IMR-90 (cell line): Measurements from ENCODE around the gene UGT1A4. TPM values are rescaled to one million over a fixed set of nuclear protein-coding genes. Genes with fewer than 3 reads are reported as not detected.

ENCODE experiments used
- ATAC-seq: fragments of 200-7000 bp; cut with Tn5 transposase; 2 replicates; pipeline ENCODE4 v1.9.1; 2020; ENCODE audit warnings: low read depth, mild to moderate bottlenecking, moderate library complexity
- BruUV-seq: library from RNA; stranded (reverse); fragments of 400-500 nt; replicated peaks from 2 replicates; lab custom pipeline; 2021; lab: Mats Ljungman, UMichigan
- CTCF ChIA-PET: fragments of 300-600 bp; formaldehyde crosslinking; extraction: SDS; loops from one replicate; lab custom pipeline; 2021; ENCODE audit warnings: antibody characterized with exemption; lab: Yijun Ruan, JAX
- POLR2A ChIA-PET: fragments of 300-600 bp; sonication (Branson Sonifier 250); formaldehyde crosslinking; loops from one replicate; lab custom pipeline; 2022; ENCODE audit warnings: antibody characterized with exemption; ENCODE audit not compliant: unreplicated experiment; lab: Charles Lee
- DNase-seq: peaks from one replicate; pipeline ENCODE4 v3.0.0; 2013
- H2AFZ ChIP-seq: replicated peaks from 2 replicates; pipeline ENCODE3; 2013; ENCODE audit warnings: low read length, mild to moderate bottlenecking; ENCODE audit not compliant: poor library complexity
- H2AK5ac ChIP-seq: 2 replicates; pipeline ENCODE4 v1.6.1; 2013; ENCODE audit warnings: low read depth, low read length, inconsistent platforms
- H2AK9ac ChIP-seq: replicated peaks from 2 replicates; pipeline ENCODE3; 2013; ENCODE audit warnings: mild to moderate bottlenecking, low read depth, low read length, moderate library complexity; ENCODE audit not compliant: poor library complexity
- H2BK120ac ChIP-seq: 2 replicates; pipeline ENCODE4 v1.6.1; 2013; ENCODE audit warnings: low read depth, low read length, inconsistent platforms
- H2BK15ac ChIP-seq: 3 replicates; pipeline ENCODE4 v1.6.1; 2013; ENCODE audit warnings: low read depth, low read length, inconsistent platforms
- H2BK20ac ChIP-seq: 2 replicates; pipeline ENCODE4 v1.6.1; 2013; ENCODE audit warnings: low read depth, mild to moderate bottlenecking, inconsistent platforms, low read length, moderate library complexity
- H2BK5ac ChIP-seq: 2 replicates; pipeline ENCODE4 v1.6.1; 2013; ENCODE audit warnings: mild to moderate bottlenecking, low read depth, low read length, inconsistent platforms; ENCODE audit not compliant: poor library complexity, severe bottlenecking
- H3K14ac ChIP-seq: replicated peaks from 2 replicates; pipeline ENCODE4 v1.6.1; 2013; ENCODE audit warnings: low read depth, low read length, inconsistent platforms
- H3K18ac ChIP-seq: 2 replicates; pipeline ENCODE4 v1.6.1; 2013; ENCODE audit warnings: low read depth, low read length, control low read depth
- H3K23ac ChIP-seq: 2 replicates; pipeline ENCODE4 v1.6.1; 2013; ENCODE audit warnings: low read depth, low read length, inconsistent platforms
- H3K27ac ChIP-seq: 2 replicates; pipeline ENCODE4 v1.5.1; 2013; ENCODE audit warnings: mild to moderate bottlenecking, control low read depth, low read length; ENCODE audit not compliant: insufficient read depth
- H3K27me3 ChIP-seq: 2 replicates; pipeline ENCODE4 v1.6.1; 2013; ENCODE audit warnings: low read length; ENCODE audit not compliant: control insufficient read depth, insufficient read depth
- H3K36me3 ChIP-seq: 2 replicates; pipeline ENCODE4 v1.6.1; 2013; ENCODE audit warnings: low read length, mixed read lengths; ENCODE audit not compliant: control insufficient read depth, insufficient read depth
- H3K4ac ChIP-seq: 2 replicates; pipeline ENCODE4 v1.6.1; 2013; ENCODE audit warnings: low read depth, low read length, inconsistent platforms
- H3K4me1 ChIP-seq: 2 replicates; pipeline ENCODE4 v1.6.1; 2013; ENCODE audit warnings: low read length, mixed read lengths; ENCODE audit not compliant: control insufficient read depth, insufficient read depth
- H3K4me2 ChIP-seq: 2 replicates; pipeline ENCODE4 v1.6.1; 2013; ENCODE audit warnings: low read depth, mild to moderate bottlenecking, control low read depth, low read length, moderate library complexity
- H3K4me3 ChIP-seq: 2 replicates; pipeline ENCODE4 v1.5.1; 2013; ENCODE audit warnings: low read depth, mild to moderate bottlenecking, control low read depth, low read length, moderate library complexity; ENCODE audit not compliant: insufficient read depth
- H3K56ac ChIP-seq: 2 replicates; pipeline ENCODE4 v1.6.1; 2013; ENCODE audit warnings: low read length, inconsistent platforms; ENCODE audit not compliant: insufficient read depth; ENCODE audit errors: extremely low read depth
- H3K79me1 ChIP-seq, 2 experiments: 2 replicates each; pipeline ENCODE4 v1.6.1; 2013; ENCODE audit warnings: low read length in 2 of 2, inconsistent platforms in 1 of 2, low read depth in 1 of 2
- H3K9ac ChIP-seq: 2 replicates; pipeline ENCODE4 v1.6.1; 2013; ENCODE audit warnings: low read depth, low read length, control low read depth
- H3K9me1 ChIP-seq: 2 replicates; pipeline ENCODE4 v1.6.1; 2013; ENCODE audit warnings: low read length, inconsistent platforms; ENCODE audit not compliant: insufficient read depth
- H3K9me3 ChIP-seq: 2 replicates; pipeline ENCODE4 v1.6.1; 2013; ENCODE audit warnings: low read length; ENCODE audit not compliant: control insufficient read depth, insufficient read depth
- H4K20me1 ChIP-seq: 2 replicates; pipeline ENCODE4 v1.6.1; 2013; ENCODE audit warnings: low read length, inconsistent platforms; ENCODE audit not compliant: insufficient read depth
- H4K5ac ChIP-seq: 2 replicates; pipeline ENCODE4 v1.6.1; 2013; ENCODE audit warnings: mild to moderate bottlenecking, low read depth, low read length, control low read depth
- H4K8ac ChIP-seq, 2 experiments: 2 replicates each; pipeline ENCODE4 v1.6.1; 2013; ENCODE audit warnings: low read depth in 2 of 2, low read length in 2 of 2, control low read depth in 1 of 2, inconsistent platforms in 1 of 2
- H4K91ac ChIP-seq: 2 replicates; pipeline ENCODE4 v1.6.1; 2013; ENCODE audit warnings: low read depth, low read length, inconsistent platforms; ENCODE audit not compliant: insufficient read depth
- BHLHE40 ChIP-seq: fragments of 150-350 bp; IDR thresholded peaks from 2 replicates; pipeline ENCODE4 v1.6.1; 2016; ENCODE audit warnings: mild to moderate bottlenecking, low read depth, low read length
- CEBPB ChIP-seq: IDR thresholded peaks from 2 replicates; pipeline ENCODE4 v1.6.1; 2012; ENCODE audit warnings: low read depth, low read length, improper control_type of control experiment
- CHD1 ChIP-seq: IDR thresholded peaks from 2 replicates; pipeline ENCODE4 v1.6.1; 2012; ENCODE audit warnings: low read depth, low read length, improper control_type of control experiment
- CTCF ChIP-seq: conservative IDR thresholded peaks from 2 replicates; pipeline ENCODE4 v1.5.1; 2012; ENCODE audit warnings: mild to moderate bottlenecking, low read depth, low read length, improper control_type of control experiment
- ELK1 ChIP-seq: fragments of 150-350 bp; IDR thresholded peaks from 2 replicates; pipeline ENCODE4 v1.6.1; 2016; ENCODE audit warnings: low read depth, mild to moderate bottlenecking, low read length, moderate library complexity, borderline replicate concordance
- FOS ChIP-seq: fragments of 150-350 bp; IDR thresholded peaks from 2 replicates; pipeline ENCODE4 v1.6.1; 2016; ENCODE audit warnings: low read depth, low read length
- MAFK ChIP-seq: IDR thresholded peaks from 2 replicates; pipeline ENCODE4 v1.6.1; 2012; ENCODE audit warnings: low read depth, low read length, improper control_type of control experiment
- MAZ ChIP-seq: IDR thresholded peaks from 2 replicates; pipeline ENCODE4 v1.6.1; 2012; ENCODE audit warnings: low read depth, mild to moderate bottlenecking, low read length, improper control_type of control experiment, moderate library complexity, borderline replicate concordance
- MXI1 ChIP-seq: IDR thresholded peaks from 2 replicates; pipeline ENCODE4 v1.6.1; 2012; ENCODE audit warnings: low read depth, mild to moderate bottlenecking, low read length, moderate library complexity, borderline replicate concordance
- NFE2L2 ChIP-seq: fragments of 150-350 bp; IDR thresholded peaks from 2 replicates; pipeline ENCODE4 v1.6.1; 2016; ENCODE audit warnings: low read depth, mild to moderate bottlenecking, low read length
- POLR2A ChIP-seq: IDR thresholded peaks from 2 replicates; pipeline ENCODE4 v1.6.1; 2012; ENCODE audit warnings: mild to moderate bottlenecking, low read depth, low read length
- RAD21 ChIP-seq: IDR thresholded peaks from 2 replicates; pipeline ENCODE4 v1.6.1; 2012; ENCODE audit warnings: low read length, improper control_type of control experiment
- RCOR1 ChIP-seq: IDR thresholded peaks from 2 replicates; pipeline ENCODE4 v1.6.1; 2012; ENCODE audit warnings: mild to moderate bottlenecking, low read length, improper control_type of control experiment; ENCODE audit not compliant: insufficient replicate concordance
- RFX5 ChIP-seq: IDR thresholded peaks from 2 replicates; pipeline ENCODE4 v1.8.0; 2012; ENCODE audit warnings: low read depth, mild to moderate bottlenecking, low read length, moderate library complexity
- SMC3 ChIP-seq: fragments of 150-350 bp; IDR thresholded peaks from 2 replicates; pipeline ENCODE4 v1.6.1; 2016; ENCODE audit warnings: low read depth, mild to moderate bottlenecking, antibody characterized with exemption, low read length, moderate library complexity
- USF2 ChIP-seq: fragments of 150-350 bp; IDR thresholded peaks from 2 replicates; pipeline ENCODE4 v1.6.1; 2017; ENCODE audit warnings: mild to moderate bottlenecking, antibody characterized with exemption, low read length, low read depth
- WGBS, 2 experiments: methylation state at CpG; one replicate each; pipeline versions ENCODE4 v1.1.5 to v1.1.7; 2013; ENCODE audit warnings: missing lambda C conversion rate in 2 of 2; ENCODE audit not compliant: insufficient read length in 1 of 2; ENCODE audit errors: extremely low coverage in 2 of 2; 5-methylcytosine and 5-hydroxymethylcytosine counted together
- dilution Hi-C: fragments of 300-500 bp; cut with HindIII; formaldehyde crosslinking; loops from one replicate; pipeline ENCODE4 v1.14.3; 2018; ENCODE audit warnings: low sequenced_read_pairs; ENCODE audit not compliant: unreplicated experiment
- in situ Hi-C: fragments of 300-500 bp; cut with MboI; formaldehyde crosslinking; loops from 3 replicates; pipeline ENCODE4 v1.14.3; 2019; ENCODE audit warnings: low sequenced_read_pairs, inconsistent platforms, mixed read lengths
- intact Hi-C: fragments of 100-400 bp; cut with micrococcal nuclease; formaldehyde crosslinking; loops from 2 replicates; pipeline ENCODE4 v1.10.0; 2022
- polyA plus RNA-seq, 3 experiments: library from polyadenylated mRNA; depleted of rRNA; stranded (reverse); fragments of >200 nt; gene quantifications; 2 replicates each; pipeline ENCODE4 v1.2.3, GENCODE V29; 2012; ENCODE audit warnings: low replicate concordance in 1 of 3
- total RNA-seq: library from RNA; depleted of rRNA; stranded (reverse); fragments of >200 nt; gene quantifications from 2 replicates; pipeline ENCODE4 v1.2.3, GENCODE V29; 2012

UGT1A4 gene
- total and polyA plus RNA-seq, 2 of the 4 experiments (the other 2 are of a cell fraction) = not detected

GRCh38 chr2:233793465-233794127, 75.1 kb downstream of the UGT1A4 start:
- dilution Hi-C loops (no loop called here), in situ Hi-C loops (no loop called here), intact Hi-C loops (no loop called here)
- WGBS, 2 experiments = 71% methylated on average over 5 of the region's 18 CpGs; no CpG with 5 or more reads in 1 of the 2 experiments
- no peak overlapping the region for H3K4ac ChIP-seq
- peak overlapping the region; percentile 26 for H2AFZ ChIP-seq
- H2AK9ac ChIP-seq = no peak overlapping the region
- no peak overlapping the region for H3K27ac ChIP-seq
- H2AK5ac ChIP-seq = no peak overlapping the region
- peaks cover 10% of the 10 kb centered on the region for H3K27me3 ChIP-seq
- no peak for ATAC-seq
- no peak overlapping the region for H4K91ac ChIP-seq
- H3K9me3 ChIP-seq = no peaks in the 10 kb centered on the region
- no peak overlapping the region for H3K9ac ChIP-seq
- no peak for DNase-seq
- no peaks in the 10 kb centered on the region for H3K36me3 ChIP-seq
- no TSS peak for BruUV-seq
- no peaks in the 10 kb centered on the region for H4K20me1 ChIP-seq
- H3K14ac ChIP-seq = no peak overlapping the region
- no peak overlapping the region for H3K4me2 ChIP-seq
- no peak overlapping the region for H2BK5ac ChIP-seq
- no peak overlapping the region for H3K56ac ChIP-seq
- no peak overlapping the region for H4K8ac ChIP-seq
- H3K79me1 ChIP-seq = no peaks in the 10 kb centered on the region
- H4K5ac ChIP-seq = no peak overlapping the region
- no peak overlapping the region for H2BK20ac ChIP-seq
- H3K18ac ChIP-seq = no peak overlapping the region
- H3K23ac ChIP-seq = no peak overlapping the region
- no peaks in the 10 kb centered on the region for H3K4me1 ChIP-seq
- no peak overlapping the region for H2BK15ac ChIP-seq
- POLR2A ChIA-PET = no interaction called here
- TF ChIP-seq CEBPB (no peak), MXI1 (no peak), RAD21 (no peak), ELK1 (no peak), CHD1 (no peak), USF2 (no peak), BHLHE40 (no peak), NFE2L2 (no peak), MAZ (no peak), FOS (no peak), SMC3 (no peak), RFX5 (no peak), RCOR1 (no peak), CTCF (no peak), MAFK (no peak), POLR2A (no peak)
- no peaks in the 10 kb centered on the region for H3K9me1 ChIP-seq
- H2BK120ac ChIP-seq = no peak overlapping the region
- no peak overlapping the region for H3K4me3 ChIP-seq
- CTCF ChIA-PET = no interaction called here
